ENCODE data around the gene MTERF4. TPM values are rescaled to one million over a fixed set of nuclear protein-coding genes. Genes with fewer than 3 reads are reported as not detected.

MTERF4 gene
- total and polyA plus RNA-seq, 3 experiments from 2014 or later: 46.4 to 49.2 (median 48.0) TPM

- Histone ChIP-seq H3K27me3 (ENCODE audit: insufficient read depth, low read length, poor library complexity, severe bottlenecking) (no peaks in the 10 kb centered on the region), H3K4me3 (ENCODE audit: low read length) (no peak overlapping the region), H3K9me3 (ENCODE audit: low read length) (no peaks in the 10 kb centered on the region), H3K4me1 (ENCODE audit: insufficient read depth, low read length) (peaks cover under 1% of the 10 kb centered on the region), H3K27ac (ENCODE audit: low read depth, low read length) (no peak overlapping the region), H3K36me3 (ENCODE audit: insufficient read depth, low read length) (peaks cover 10% of the 10 kb centered on the region)
- Mint-ChIP-seq H3K9me3 (no peaks in the 10 kb centered on the region), H3K27me3 (no peaks in the 10 kb centered on the region), H3K36me3 (peaks cover 9 to 25% (median 14%) of the 10 kb centered on the region in 3 donors), H3K4me1 (peaks cover 4 to 16% (median 5%) of the 10 kb centered on the region in 3 donors), H3K27ac (peak overlapping the region in 1 of 8 donors; percentile 51), H3K4me3 (no peak overlapping the region)
- DNase-seq: no peak
- CTCF ChIA-PET: interaction anchor here (1.6 kb wide), 1 partner anchor 77 kb away, joined by 5 read pairs; the partner anchor contains the start of gene PPP1R7
- POLR2A ChIA-PET: no interaction called here
Observed at GRCh38 chr2:241073166-241074064, 28.7 kb downstream of the MTERF4 start.

- Histone ChIP-seq H3K4me1 (ENCODE audit: insufficient read depth, low read length) (no peaks in the 10 kb centered on the region), H3K36me3 (ENCODE audit: insufficient read depth, low read length) (peaks cover 10% of the 10 kb centered on the region), H3K27ac (ENCODE audit: low read depth, low read length) (no peak overlapping the region), H3K9me3 (ENCODE audit: low read length) (no peaks in the 10 kb centered on the region), H3K27me3 (ENCODE audit: insufficient read depth, low read length, poor library complexity, severe bottlenecking) (no peaks in the 10 kb centered on the region), H3K4me3 (ENCODE audit: low read length) (no peak overlapping the region)
- peaks cover 9 to 25% (median 14%) of the 10 kb centered on the region in 3 donors for H3K36me3 Mint-ChIP-seq
- H3K27me3 Mint-ChIP-seq: no peaks in the 10 kb centered on the region
- ChIA-PET POLR2A (no interaction called here), CTCF (no interaction called here)
- H3K9me3 Mint-ChIP-seq: no peaks in the 10 kb centered on the region
- H3K4me1 Mint-ChIP-seq: peaks cover 0 to 10% (median 3%) of the 10 kb centered on the region in 3 donors
- peak overlapping the region in 3 of 8 donors; percentile 75 to 90 (median 82) for H3K27ac Mint-ChIP-seq
- no peak overlapping the region for H3K4me3 Mint-ChIP-seq
- no peak for DNase-seq
Observed at GRCh38 chr2:241072553-241073165, 29.4 kb downstream of the MTERF4 start.

- H3K4me3 Mint-ChIP-seq: no peak overlapping the region
- Histone ChIP-seq H3K36me3 (ENCODE audit: insufficient read depth, low read length) (peaks cover 10% of the 10 kb centered on the region), H3K9me3 (ENCODE audit: low read length) (no peaks in the 10 kb centered on the region), H3K4me3 (ENCODE audit: low read length) (no peak overlapping the region), H3K27me3 (ENCODE audit: insufficient read depth, low read length, poor library complexity, severe bottlenecking) (no peaks in the 10 kb centered on the region), H3K4me1 (ENCODE audit: insufficient read depth, low read length) (no peaks in the 10 kb centered on the region), H3K27ac (ENCODE audit: low read depth, low read length) (no peak overlapping the region)
- DNase-seq: no peak
- H3K27ac Mint-ChIP-seq: peak overlapping the region in 1 of 8 donors; percentile 90
- peaks cover 0 to 5% (median 0%) of the 10 kb centered on the region in 3 donors for H3K4me1 Mint-ChIP-seq
- H3K36me3 Mint-ChIP-seq: peaks cover 9 to 25% (median 14%) of the 10 kb centered on the region in 3 donors
- ChIA-PET CTCF (no interaction called here), POLR2A (no interaction called here)
- H3K9me3 Mint-ChIP-seq: no peaks in the 10 kb centered on the region
- no peaks in the 10 kb centered on the region for H3K27me3 Mint-ChIP-seq
Observed at GRCh38 chr2:241072151-241072550, 29.9 kb downstream of the MTERF4 start.

GRCh38 chr2:241071677-241072111 is 30.4 kb downstream of the MTERF4 start:
- Histone ChIP-seq H3K9me3 (ENCODE audit: low read length) (no peaks in the 10 kb centered on the region), H3K36me3 (ENCODE audit: insufficient read depth, low read length) (peaks cover 10% of the 10 kb centered on the region), H3K27ac (ENCODE audit: low read depth, low read length) (no peak overlapping the region), H3K4me1 (ENCODE audit: insufficient read depth, low read length) (no peaks in the 10 kb centered on the region), H3K4me3 (ENCODE audit: low read length) (no peak overlapping the region), H3K27me3 (ENCODE audit: insufficient read depth, low read length, poor library complexity, severe bottlenecking) (no peaks in the 10 kb centered on the region)
- no peak overlapping the region for H3K27ac Mint-ChIP-seq
- no peaks in the 10 kb centered on the region for H3K9me3 Mint-ChIP-seq
- ChIA-PET POLR2A (no interaction called here), CTCF (no interaction called here)
- no peak overlapping the region for H3K4me3 Mint-ChIP-seq
- peaks cover 9 to 25% (median 14%) of the 10 kb centered on the region in 3 donors for H3K36me3 Mint-ChIP-seq
- no peak for DNase-seq
- no peaks in the 10 kb centered on the region for H3K27me3 Mint-ChIP-seq
- peaks cover 0 to 5% (median 0%) of the 10 kb centered on the region in 3 donors for H3K4me1 Mint-ChIP-seq

- DNase-seq: no peak
- ChIA-PET CTCF (no interaction called here), POLR2A (no interaction called here)
- Mint-ChIP-seq H3K27ac (no peak overlapping the region), H3K36me3 (peaks cover 9 to 25% (median 13%) of the 10 kb centered on the region in 3 donors), H3K9me3 (no peaks in the 10 kb centered on the region), H3K27me3 (no peaks in the 10 kb centered on the region), H3K4me1 (peaks cover 0 to 5% (median 0%) of the 10 kb centered on the region in 3 donors), H3K4me3 (no peak overlapping the region)
- H3K36me3 ChIP-seq (ENCODE audit: insufficient read depth, low read length): peaks cover 10% of the 10 kb centered on the region
- H3K27me3 ChIP-seq (ENCODE audit: insufficient read depth, low read length, poor library complexity, severe bottlenecking): no peaks in the 10 kb centered on the region
- no peaks in the 10 kb centered on the region for H3K4me1 ChIP-seq (ENCODE audit: insufficient read depth, low read length)
- no peak overlapping the region for H3K27ac ChIP-seq (ENCODE audit: low read depth, low read length)
- no peak overlapping the region for H3K4me3 ChIP-seq (ENCODE audit: low read length)
- no peaks in the 10 kb centered on the region for H3K9me3 ChIP-seq (ENCODE audit: low read length)
Observed at GRCh38 chr2:241070811-241071676, 31.0 kb downstream of the MTERF4 start.

- Histone ChIP-seq H3K4me3 (ENCODE audit: low read length) (no peak overlapping the region), H3K4me1 (ENCODE audit: insufficient read depth, low read length) (no peaks in the 10 kb centered on the region), H3K9me3 (ENCODE audit: low read length) (no peaks in the 10 kb centered on the region), H3K27me3 (ENCODE audit: insufficient read depth, low read length, poor library complexity, severe bottlenecking) (no peaks in the 10 kb centered on the region), H3K36me3 (ENCODE audit: insufficient read depth, low read length) (peaks cover 8% of the 10 kb centered on the region), H3K27ac (ENCODE audit: low read depth, low read length) (no peak overlapping the region)
- DNase-seq: no peak
- no peak overlapping the region for H3K27ac Mint-ChIP-seq
- no peak overlapping the region for H3K4me3 Mint-ChIP-seq
- ChIA-PET POLR2A (no interaction called here), CTCF (no interaction called here)
- peaks cover 0 to 5% (median 0%) of the 10 kb centered on the region in 3 donors for H3K4me1 Mint-ChIP-seq
- H3K9me3 Mint-ChIP-seq: no peaks in the 10 kb centered on the region
- no peaks in the 10 kb centered on the region for H3K27me3 Mint-ChIP-seq
- peaks cover 6 to 19% (median 9%) of the 10 kb centered on the region in 3 donors for H3K36me3 Mint-ChIP-seq
Observed at GRCh38 chr2:241070361-241070760, 31.7 kb downstream of the MTERF4 start.

- Histone ChIP-seq H3K9me3 (ENCODE audit: low read length) (no peaks in the 10 kb centered on the region), H3K36me3 (ENCODE audit: insufficient read depth, low read length) (peaks cover 3% of the 10 kb centered on the region), H3K27me3 (ENCODE audit: insufficient read depth, low read length, poor library complexity, severe bottlenecking) (no peaks in the 10 kb centered on the region), H3K27ac (ENCODE audit: low read depth, low read length) (no peak overlapping the region), H3K4me1 (ENCODE audit: insufficient read depth, low read length) (no peaks in the 10 kb centered on the region), H3K4me3 (ENCODE audit: low read length) (no peak overlapping the region)
- ChIA-PET POLR2A (no interaction called here), CTCF (no interaction called here)
- no peaks in the 10 kb centered on the region for H3K9me3 Mint-ChIP-seq
- H3K36me3 Mint-ChIP-seq: peaks cover 3 to 14% (median 6%) of the 10 kb centered on the region in 3 donors
- peaks cover 0 to 5% (median 0%) of the 10 kb centered on the region in 3 donors for H3K4me1 Mint-ChIP-seq
- H3K27me3 Mint-ChIP-seq: no peaks in the 10 kb centered on the region
- H3K27ac Mint-ChIP-seq: no peak overlapping the region
- no peak for DNase-seq
- H3K4me3 Mint-ChIP-seq: no peak overlapping the region
Observed at GRCh38 chr2:241069821-241070281, 32.2 kb downstream of the MTERF4 start.

Measured in CD8-positive, alpha-beta memory T cell (primary cell).